HG03469 (cell line): ENCODE results near the gene PAQR3.
"Not testable (repeated sequence)": the region's sequence is repeated elsewhere in the genome, so short reads cannot be mapped to it uniquely, and the experiment has no call there.

Source experiments
- ATAC-seq: cut with Tn5 transposase; IDR thresholded peaks from one replicate; pipeline ENCODE4 v1.9.1; 2021; ENCODE audit warnings: mild to moderate bottlenecking, moderate library complexity, moderate number of reproducible peaks; ENCODE audit not compliant: unreplicated experiment

Gene PAQR3

GRCh38 chr4:78930016-78930629 lies 9.1 kb downstream of the PAQR3 start:
- no peak for ATAC-seq

- no peak for ATAC-seq
Measured at GRCh38 chr4:78928835-78929234, 10.4 kb downstream of the PAQR3 start.

- ATAC-seq = no peak
Measured at GRCh38 chr4:78926826-78927225, 12.4 kb downstream of the PAQR3 start.

GRCh38 chr4:78923464-78924312 lies 15.6 kb downstream of the PAQR3 start:
- ATAC-seq = no peak

- ATAC-seq = no peak
Measured at GRCh38 chr4:78922207-78922606, 17.0 kb downstream of the PAQR3 start.

- no peak for ATAC-seq
Measured at GRCh38 chr4:78910612-78911011, 28.6 kb downstream of the PAQR3 start.

- not testable (repeated sequence) for ATAC-seq
Measured at GRCh38 chr4:78908974-78909373, 30.3 kb downstream of the PAQR3 start.

GRCh38 chr4:78907638-78908037 lies 31.6 kb downstream of the PAQR3 start:
- no peak for ATAC-seq

GRCh38 chr4:78904143-78904542 lies 35.1 kb downstream of the PAQR3 start:
- no peak for ATAC-seq

GRCh38 chr4:78902298-78902697 lies 36.9 kb downstream of the PAQR3 start:
- no peak for ATAC-seq

GRCh38 chr4:78901882-78902281 lies 37.4 kb downstream of the PAQR3 start:
- ATAC-seq = no peak

GRCh38 chr4:78899302-78899701 lies 39.9 kb downstream of the PAQR3 start:
- ATAC-seq = no peak

GRCh38 chr4:78889955-78890354 lies 49.3 kb downstream of the PAQR3 start:
- ATAC-seq = no peak

GRCh38 chr4:78885598-78885997 lies 53.6 kb downstream of the PAQR3 start:
- no peak for ATAC-seq

- ATAC-seq = no peak
Measured at GRCh38 chr4:78880874-78881492, 58.3 kb downstream of the PAQR3 start.

- no peak for ATAC-seq
Measured at GRCh38 chr4:78878031-78878430, 61.2 kb downstream of the PAQR3 start.

- no peak for ATAC-seq
Measured at GRCh38 chr4:78876568-78877320, 62.5 kb downstream of the PAQR3 start.

- ATAC-seq = no peak
Measured at GRCh38 chr4:78870056-78870455, 69.2 kb downstream of the PAQR3 start.

- ATAC-seq = not testable (repeated sequence)
Measured at GRCh38 chr4:78868712-78869111, 70.5 kb downstream of the PAQR3 start.

- no peak for ATAC-seq
Measured at GRCh38 chr4:78865451-78865850, 73.8 kb downstream of the PAQR3 start.

GRCh38 chr4:78864405-78865024 lies 74.7 kb downstream of the PAQR3 start:
- ATAC-seq = no peak
